GM19328 (cell line): ENCODE measurements around the gene TET2.

Experiments used
- ATAC-seq: cut with Tn5 transposase; IDR thresholded peaks from one replicate; pipeline ENCODE4 v1.9.1; 2021; ENCODE audit warnings: mild to moderate bottlenecking, moderate library complexity; ENCODE audit not compliant: unreplicated experiment

The TET2 gene

GRCh38 chr4:105230287-105230686 is 83.6 kb downstream of the TET2 start:
- no peak for ATAC-seq

- no peak for ATAC-seq
Observed at GRCh38 chr4:105232374-105232773, 85.7 kb downstream of the TET2 start.

GRCh38 chr4:105234582-105234981 is 87.9 kb downstream of the TET2 start:
- no peak for ATAC-seq

GRCh38 chr4:105236202-105236915 is 89.7 kb downstream of the TET2 start:
- ATAC-seq = peak; percentile 60

- ATAC-seq = no peak
Observed at GRCh38 chr4:105236916-105237311, 90.2 kb downstream of the TET2 start.

- ATAC-seq = no peak
Observed at GRCh38 chr4:105240037-105240436, 93.4 kb downstream of the TET2 start.

- ATAC-seq = no peak
Observed at GRCh38 chr4:105241451-105241850, 94.8 kb downstream of the TET2 start.

- ATAC-seq = no peak
Observed at GRCh38 chr4:105243446-105243845, 96.8 kb downstream of the TET2 start.

- ATAC-seq = no peak
Observed at GRCh38 chr4:105246712-105247111, 100.0 kb downstream of the TET2 start.

GRCh38 chr4:105248613-105249012 is 101.9 kb downstream of the TET2 start:
- no peak for ATAC-seq

GRCh38 chr4:105257817-105258495 is 111.3 kb downstream of the TET2 start:
- ATAC-seq = no peak

GRCh38 chr4:105265689-105266088 is 119.0 kb downstream of the TET2 start:
- ATAC-seq = no peak

GRCh38 chr4:105267280-105267679 is 120.6 kb downstream of the TET2 start:
- no peak for ATAC-seq

- ATAC-seq = no peak
Observed at GRCh38 chr4:105272002-105272401, 125.3 kb downstream of the TET2 start.

GRCh38 chr4:105273230-105273629 is 126.6 kb downstream of the TET2 start:
- ATAC-seq = no peak

- no peak for ATAC-seq
Observed at GRCh38 chr4:105274090-105274489, 127.4 kb downstream of the TET2 start.

GRCh38 chr4:105274504-105274903 is 127.8 kb downstream of the TET2 start:
- no peak for ATAC-seq

- ATAC-seq = no peak
Observed at GRCh38 chr4:105276361-105277104, 129.9 kb downstream of the TET2 start.

- no peak for ATAC-seq
Observed at GRCh38 chr4:105277702-105278101, 131.0 kb downstream of the TET2 start.

GRCh38 chr4:105279314-105279713 is 132.6 kb downstream of the TET2 start:
- ATAC-seq = no peak

GRCh38 chr4:105280338-105281123 is 133.9 kb downstream of the TET2 start:
- ATAC-seq = no peak
